ENCODE data around the gene DNASE1L3.
A peak's percentile ranks its signal among the peaks of the same experiment; 100 is the strongest.
"Not testable (repeated sequence)": the region's sequence is repeated elsewhere in the genome, so short reads cannot be mapped to it uniquely, and the experiment has no call there.

Gene DNASE1L3

GRCh38 chr3:58236527-58237237 lies 25.9 kb upstream of the DNASE1L3 start:
- H3K4me3 ChIP-seq (ENCODE audit: low read depth, low read length), result peak overlapping the region; percentile 67

- H3K4me3 ChIP-seq (ENCODE audit: low read depth, low read length), result no peak overlapping the region
Observed at GRCh38 chr3:58235970-58236369, 25.2 kb upstream of the DNASE1L3 start.

DNA sequence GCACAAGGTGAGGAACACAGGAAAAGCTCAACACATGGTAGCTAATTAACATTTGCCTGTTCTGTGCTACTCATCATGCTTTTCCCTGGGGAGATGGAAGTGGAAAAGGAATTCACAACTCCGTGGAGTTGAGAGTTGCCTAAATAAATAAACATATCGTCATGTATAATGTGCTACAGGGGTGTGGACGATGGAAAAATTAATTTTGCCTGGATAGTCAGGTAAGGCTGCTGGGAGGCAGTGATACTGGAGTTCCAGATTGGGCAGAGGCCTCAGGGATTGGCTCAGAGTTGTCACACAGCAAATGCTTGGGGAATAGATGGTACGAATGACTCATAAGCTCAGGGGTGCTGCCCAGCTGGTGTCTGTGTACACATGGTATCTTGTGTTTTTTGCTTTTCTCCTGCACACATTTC lies 23.8 kb upstream of the DNASE1L3 start:
- H3K4me3 ChIP-seq (ENCODE audit: low read depth, low read length), result no peak overlapping the region

GRCh38 chr3:58231666-58232065 lies 20.9 kb upstream of the DNASE1L3 start:
- no peak overlapping the region for H3K4me3 ChIP-seq (ENCODE audit: low read depth, low read length)

- no peak overlapping the region for H3K4me3 ChIP-seq (ENCODE audit: low read depth, low read length)
Observed at GRCh38 chr3:58230876-58231552, 20.2 kb upstream of the DNASE1L3 start.

GRCh38 chr3:58227933-58228332 lies 17.2 kb upstream of the DNASE1L3 start:
- H3K4me3 ChIP-seq (ENCODE audit: low read depth, low read length), result not testable (repeated sequence)

- no peak overlapping the region for H3K4me3 ChIP-seq (ENCODE audit: low read depth, low read length)
Observed at GRCh38 chr3:58223855-58224254, 13.1 kb upstream of the DNASE1L3 start.

GRCh38 chr3:58222161-58222724 lies 11.5 kb upstream of the DNASE1L3 start:
- no peak overlapping the region for H3K4me3 ChIP-seq (ENCODE audit: low read depth, low read length)

- no peak overlapping the region for H3K4me3 ChIP-seq (ENCODE audit: low read depth, low read length)
Observed at GRCh38 chr3:58218904-58219303, 8.1 kb upstream of the DNASE1L3 start.

DNA sequence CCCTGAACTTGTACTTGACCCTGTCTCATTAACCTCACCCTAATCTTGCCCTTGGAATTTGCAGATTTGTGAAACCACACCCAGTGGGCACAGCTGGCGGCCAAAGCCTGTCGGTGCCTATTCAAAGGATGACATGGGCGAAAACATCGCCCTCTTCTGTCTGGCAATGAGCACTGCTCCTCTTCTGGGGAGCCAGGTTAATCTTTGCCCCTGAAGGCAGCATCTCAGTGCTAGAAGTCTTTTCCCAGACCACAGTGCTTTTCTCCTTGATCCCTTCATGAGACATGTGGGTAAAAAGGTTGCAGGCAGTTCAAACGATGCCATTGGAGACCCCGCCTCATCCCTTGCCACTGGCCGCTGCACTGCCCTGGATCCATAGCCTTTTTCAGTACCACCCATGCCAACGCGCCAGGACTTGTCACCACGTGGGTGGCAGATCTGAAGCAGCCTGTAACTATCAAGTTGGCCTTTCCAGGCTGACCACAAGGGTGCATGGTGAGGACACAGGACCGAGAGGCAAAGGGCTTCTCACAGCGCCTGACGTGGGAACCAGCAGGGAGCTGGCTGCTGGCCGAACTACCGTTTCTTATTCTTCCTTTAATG lies 6.5 kb upstream of the DNASE1L3 start:
- peak overlapping the region; percentile 25 for H3K4me3 ChIP-seq (ENCODE audit: low read depth, low read length)

DNA sequence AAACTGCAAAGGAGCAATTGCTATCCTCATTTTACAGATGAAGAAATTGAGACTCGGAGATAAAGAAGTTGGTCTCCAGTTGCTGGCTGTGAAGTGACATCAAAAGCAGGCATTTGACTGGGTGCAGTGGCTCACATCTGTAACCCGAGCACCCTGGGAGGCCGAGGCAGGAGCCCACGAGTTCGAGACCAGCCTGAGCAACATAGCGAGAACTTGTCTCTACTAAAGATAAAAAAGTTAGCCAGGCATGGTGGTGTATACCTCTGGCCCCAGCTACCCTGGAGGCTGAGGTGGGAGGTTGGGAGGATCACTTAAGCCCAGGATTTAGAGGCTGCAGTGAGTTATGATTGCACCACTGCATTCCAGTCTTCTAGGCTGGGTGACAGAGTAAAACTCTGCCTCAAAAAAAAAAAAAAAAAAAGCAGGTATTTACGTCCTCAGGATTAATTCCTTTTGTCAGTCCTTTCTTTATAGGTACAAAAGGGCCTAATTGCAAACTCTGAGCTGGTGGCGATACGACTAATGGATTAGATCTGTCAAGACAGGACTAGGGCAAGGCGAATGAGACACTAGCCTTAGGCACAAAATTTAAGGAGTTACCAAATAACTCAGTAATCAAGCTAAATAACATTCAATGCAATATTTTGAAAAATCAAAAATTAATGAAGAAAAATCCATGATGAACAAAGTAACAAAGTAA lies 5.9 kb upstream of the DNASE1L3 start:
- no peak overlapping the region for H3K4me3 ChIP-seq (ENCODE audit: low read depth, low read length)

GRCh38 chr3:58215317-58216025 lies 4.7 kb upstream of the DNASE1L3 start:
- no peak overlapping the region for H3K4me3 ChIP-seq (ENCODE audit: low read depth, low read length)

DNA sequence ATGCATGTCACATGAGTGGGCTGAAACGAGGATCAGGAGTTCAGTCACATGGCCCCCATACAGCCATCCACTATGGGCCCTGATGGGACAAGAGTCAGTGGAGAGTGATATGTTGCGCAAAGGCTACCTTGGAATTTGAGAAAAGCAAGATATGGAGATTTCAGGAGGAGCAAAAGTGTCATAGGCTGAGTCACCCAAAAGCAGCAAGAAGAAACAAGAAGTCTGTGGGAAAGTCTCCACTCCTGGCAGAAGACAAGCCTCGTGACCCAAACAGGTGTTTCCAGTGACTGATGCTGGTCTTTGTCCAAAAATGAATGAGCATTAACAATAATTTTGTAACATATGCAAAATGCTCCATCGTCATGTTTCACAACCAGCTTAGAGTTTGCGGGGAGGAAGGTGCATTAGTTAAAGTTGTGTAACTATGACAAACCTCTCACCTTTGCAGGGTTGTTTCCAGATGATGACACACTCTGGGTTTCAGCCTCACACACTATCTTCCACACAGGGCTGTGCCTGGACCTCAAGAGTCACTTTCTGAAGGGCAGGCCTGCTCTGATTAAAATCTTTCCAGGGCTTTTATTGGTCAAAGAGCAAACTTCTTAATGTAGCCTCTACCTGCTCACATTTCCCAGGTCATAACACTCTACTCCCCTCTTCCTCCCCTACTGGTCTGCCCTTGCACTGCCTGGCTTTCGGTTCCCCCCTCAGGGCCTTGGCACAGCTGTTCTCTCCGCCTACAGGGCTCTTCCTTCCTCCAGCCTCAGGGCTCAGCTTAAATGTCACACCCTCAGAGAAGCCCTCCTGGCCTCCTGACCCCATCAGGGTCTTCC lies 3.9 kb upstream of the DNASE1L3 start:
- no peak overlapping the region for H3K4me3 ChIP-seq (ENCODE audit: low read depth, low read length)

DNA sequence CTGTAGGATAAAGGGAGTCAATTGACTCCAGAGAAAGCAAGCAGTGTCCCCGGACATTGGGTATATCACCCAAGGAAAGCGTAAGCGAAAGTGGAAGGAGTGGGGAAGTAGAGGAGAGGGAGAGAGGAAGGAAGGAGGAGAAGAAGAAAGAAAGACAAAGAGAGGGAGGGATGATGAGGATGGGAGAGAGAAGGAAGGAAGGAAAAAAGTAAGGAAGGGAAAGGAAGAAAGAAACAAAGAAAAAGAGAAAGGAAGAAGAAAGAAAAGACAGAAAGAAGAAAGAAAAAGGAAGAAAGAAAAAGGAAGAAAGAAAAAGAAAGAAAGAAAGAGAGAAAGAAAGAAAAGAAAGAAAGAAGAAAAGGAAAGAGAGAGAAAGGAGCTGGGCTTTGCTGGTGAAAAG lies 839 bp downstream of the DNASE1L3 start:
- no peak overlapping the region for H3K4me3 ChIP-seq (ENCODE audit: low read depth, low read length)

- H3K4me3 ChIP-seq (ENCODE audit: low read depth, low read length), result no peak overlapping the region
Observed at GRCh38 chr3:58207954-58208353, 2.8 kb downstream of the DNASE1L3 start.

DNA sequence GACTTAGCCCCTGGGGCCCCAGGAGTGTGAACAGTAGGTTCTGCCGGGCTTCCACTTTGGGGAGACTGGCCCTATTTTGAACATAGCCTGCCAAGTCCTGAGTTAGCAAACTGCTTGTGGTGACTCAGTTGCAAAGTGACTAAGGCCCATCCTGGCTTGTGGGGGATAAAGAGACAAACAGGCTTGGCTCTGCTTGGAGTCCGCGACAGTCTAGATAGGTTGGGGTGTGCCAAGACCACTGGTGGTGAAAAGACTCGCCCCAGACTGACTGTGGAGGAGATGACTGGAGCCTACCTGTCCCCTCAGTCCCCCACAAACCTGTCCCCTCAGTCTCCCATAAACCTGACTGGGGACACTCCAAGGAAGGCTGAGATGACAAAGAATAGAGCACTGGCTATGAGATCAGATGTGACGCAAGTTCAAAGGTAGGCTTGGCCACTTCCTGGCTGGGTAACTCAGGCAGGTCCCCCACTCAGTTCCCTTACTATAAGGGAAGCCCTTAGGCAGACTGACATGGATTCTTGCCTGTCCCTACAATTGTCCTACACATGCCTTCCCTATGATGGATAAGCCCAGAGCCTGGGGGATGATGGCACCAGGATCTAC lies 4.3 kb downstream of the DNASE1L3 start:
- H3K4me3 ChIP-seq (ENCODE audit: low read depth, low read length), result no peak overlapping the region

GRCh38 chr3:58205981-58206380 lies 4.8 kb downstream of the DNASE1L3 start:
- H3K4me3 ChIP-seq (ENCODE audit: low read depth, low read length), result no peak overlapping the region

DNA sequence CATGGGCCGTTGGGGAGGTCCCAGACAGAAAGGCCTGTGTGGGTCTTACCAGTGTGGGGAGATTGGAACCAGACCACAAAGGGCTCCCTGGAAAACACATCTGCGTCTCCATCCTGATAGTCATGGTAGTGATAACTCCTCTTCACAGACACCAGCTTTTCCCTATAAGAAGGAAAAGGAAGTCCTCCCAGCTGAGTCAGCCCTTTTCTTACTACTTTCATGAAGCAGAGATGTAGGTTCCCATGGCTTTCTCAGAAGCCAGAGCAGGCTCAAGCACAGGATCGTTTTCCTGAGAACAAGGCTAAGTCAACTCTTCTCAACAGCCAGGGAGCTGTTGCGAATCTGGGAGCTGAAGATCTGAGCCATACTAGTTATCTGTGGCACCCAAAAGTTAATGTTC lies 6.1 kb downstream of the DNASE1L3 start:
- H3K4me3 ChIP-seq (ENCODE audit: low read depth, low read length), result no peak overlapping the region

GRCh38 chr3:58203541-58203940 lies 7.2 kb downstream of the DNASE1L3 start:
- H3K4me3 ChIP-seq (ENCODE audit: low read depth, low read length), result no peak overlapping the region
